GM21423 (cell line): Measurements from ENCODE around the gene LOC101059915.
"Not testable (repeated sequence)": the region's sequence is repeated elsewhere in the genome, so short reads cannot be mapped to it uniquely, and the experiment has no call there.

Source experiments
- ATAC-seq: cut with Tn5 transposase; IDR thresholded peaks from one replicate; pipeline ENCODE4 v1.9.1; 2021; ENCODE audit warnings: mild to moderate bottlenecking, moderate library complexity; ENCODE audit not compliant: unreplicated experiment

The LOC101059915 gene

DNA sequence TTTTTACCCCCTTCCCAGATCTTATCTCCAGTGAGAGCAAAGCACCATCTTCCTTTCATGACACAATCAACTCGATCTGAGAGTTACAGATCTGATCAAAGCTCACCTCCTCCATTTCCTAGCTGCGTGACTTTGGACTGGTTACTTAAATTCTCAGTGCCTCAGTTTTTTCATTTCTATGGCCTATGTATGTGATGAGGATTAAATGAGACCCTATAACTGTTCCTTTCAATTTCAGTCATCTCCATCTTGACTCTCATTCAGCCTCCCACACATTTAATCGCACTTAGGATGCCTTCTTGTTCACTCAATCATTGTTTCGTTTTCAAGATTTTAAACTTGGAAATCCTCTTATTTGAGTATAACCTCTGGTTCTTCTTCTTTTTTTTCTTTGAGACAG, 28.9 kb upstream of the LOC101059915 start:
- ATAC-seq = no peak

GRCh38 chrX:71640002-71640401, 27.3 kb upstream of the LOC101059915 start:
- ATAC-seq = no peak

DNA sequence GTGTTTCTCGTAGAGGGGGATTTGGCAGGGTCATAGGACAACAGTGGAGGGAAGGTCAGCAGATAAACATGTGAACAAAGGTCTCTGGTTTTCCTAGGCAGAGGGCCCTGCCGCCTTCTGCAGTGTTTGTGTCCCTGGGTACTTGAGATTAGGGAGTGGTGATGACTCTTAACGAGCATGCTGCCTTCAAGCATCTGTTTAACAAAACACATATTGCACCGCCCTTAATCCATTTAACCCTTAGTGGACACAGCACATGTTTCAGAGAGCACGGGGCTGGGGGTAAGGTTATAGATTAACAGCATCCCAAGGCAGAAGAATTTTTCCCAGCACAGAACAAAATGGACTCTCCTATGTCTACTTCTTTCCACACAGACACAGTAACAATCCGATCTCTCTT, 22.9 kb upstream of the LOC101059915 start:
- ATAC-seq = not testable (repeated sequence)

GRCh38 chrX:71650333-71650969, 16.9 kb upstream of the LOC101059915 start:
- ATAC-seq = peak; percentile 95

GRCh38 chrX:71652405-71652804, 14.9 kb upstream of the LOC101059915 start:
- ATAC-seq = no peak

DNA sequence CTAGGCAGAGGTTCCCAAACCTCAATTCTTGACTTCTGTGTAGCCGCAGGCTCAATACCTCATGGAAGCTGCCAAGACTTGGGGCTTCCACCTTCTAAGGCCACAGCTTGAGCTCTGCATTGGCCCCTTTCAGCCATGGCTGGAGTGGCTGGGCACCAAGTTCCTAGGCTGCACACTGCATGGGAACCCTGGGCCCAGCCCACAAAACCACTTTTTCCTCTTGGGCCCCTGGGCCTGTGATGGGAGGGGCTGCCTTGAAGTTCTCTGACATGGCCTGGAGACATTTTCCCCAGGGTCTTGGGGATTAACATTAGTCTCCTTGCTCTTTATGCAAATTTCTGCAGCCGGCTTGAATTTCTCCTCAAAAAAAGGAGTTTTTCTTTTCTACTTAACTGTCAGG, 14.0 kb upstream of the LOC101059915 start:
- no peak for ATAC-seq

DNA sequence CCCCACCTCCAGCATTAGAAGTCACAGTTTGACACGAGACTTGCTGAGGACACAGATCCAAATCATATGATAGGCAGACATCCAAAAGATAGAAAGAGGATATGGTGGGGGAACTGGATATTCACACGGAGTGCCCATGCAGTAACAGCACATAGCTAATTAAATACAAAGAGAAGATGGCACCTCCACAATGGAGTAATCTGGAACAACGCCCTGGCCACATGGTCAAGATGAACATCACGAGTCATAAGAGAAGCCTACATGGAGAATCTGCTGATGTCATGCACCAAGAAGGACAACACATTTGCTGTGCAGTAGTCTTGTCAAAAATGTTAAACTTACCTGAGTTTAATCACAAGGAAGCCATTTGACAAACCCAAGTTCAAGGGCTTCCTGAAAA, 10.1 kb upstream of the LOC101059915 start:
- no peak for ATAC-seq

DNA sequence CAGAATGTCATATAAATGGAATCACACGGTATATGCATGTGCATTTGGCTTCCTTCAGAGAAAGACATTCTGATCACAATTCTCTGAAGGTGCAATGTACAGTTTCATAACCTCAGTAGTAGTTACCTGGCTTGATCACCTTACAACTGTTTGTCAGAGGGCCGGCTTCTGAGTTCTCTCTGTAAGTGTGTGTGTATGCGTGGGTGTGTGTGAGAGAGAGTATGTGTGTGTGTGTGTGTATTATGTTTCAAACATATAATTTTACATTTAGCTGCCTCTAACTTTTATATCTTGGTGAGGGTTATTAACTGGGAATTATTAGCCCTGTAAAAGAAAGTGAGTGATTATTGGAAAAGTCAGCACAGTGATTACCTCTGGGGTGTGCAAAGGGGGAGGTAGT, 8.0 kb upstream of the LOC101059915 start:
- ATAC-seq = no peak

DNA sequence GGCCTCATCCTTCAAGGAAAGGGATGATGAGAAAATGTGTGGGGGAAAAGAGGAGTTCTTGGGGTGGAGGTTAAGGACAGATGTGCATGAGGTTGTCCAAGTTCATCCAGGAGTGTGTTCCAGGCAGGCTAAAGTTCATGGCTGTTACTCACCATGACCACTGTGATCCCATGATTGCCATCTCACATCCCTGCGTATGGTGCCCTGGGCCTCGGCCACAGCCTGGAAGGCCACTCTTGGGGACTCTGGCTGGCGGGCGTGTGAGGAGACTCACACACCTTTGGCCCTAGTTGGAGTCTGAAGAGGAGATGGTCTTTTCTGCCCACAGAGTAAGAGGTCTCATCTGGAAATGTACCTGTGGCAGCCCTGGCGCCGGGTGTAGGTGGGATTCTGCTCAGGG, 7.4 kb upstream of the LOC101059915 start:
- ATAC-seq = no peak

- no peak for ATAC-seq
Observed at GRCh38 chrX:71660562-71661416, 6.6 kb upstream of the LOC101059915 start.

GRCh38 chrX:71661919-71662318, 5.4 kb upstream of the LOC101059915 start:
- no peak for ATAC-seq

- not testable (repeated sequence) for ATAC-seq
Observed at GRCh38 chrX:71662654-71663053, 4.7 kb upstream of the LOC101059915 start.

- ATAC-seq = not testable (repeated sequence)
Observed at GRCh38 chrX:71663238-71663637, 4.1 kb upstream of the LOC101059915 start.

- ATAC-seq = not testable (repeated sequence)
Observed at GRCh38 chrX:71664202-71664601, 3.1 kb upstream of the LOC101059915 start.

- ATAC-seq = no peak
Observed at GRCh38 chrX:71664889-71665491, 2.4 kb upstream of the LOC101059915 start.

- no peak for ATAC-seq
Observed at GRCh38 chrX:71665747-71666146, 1.6 kb upstream of the LOC101059915 start.

GRCh38 chrX:71666240-71667223, 814 bp upstream of the LOC101059915 start:
- ATAC-seq = no peak

DNA sequence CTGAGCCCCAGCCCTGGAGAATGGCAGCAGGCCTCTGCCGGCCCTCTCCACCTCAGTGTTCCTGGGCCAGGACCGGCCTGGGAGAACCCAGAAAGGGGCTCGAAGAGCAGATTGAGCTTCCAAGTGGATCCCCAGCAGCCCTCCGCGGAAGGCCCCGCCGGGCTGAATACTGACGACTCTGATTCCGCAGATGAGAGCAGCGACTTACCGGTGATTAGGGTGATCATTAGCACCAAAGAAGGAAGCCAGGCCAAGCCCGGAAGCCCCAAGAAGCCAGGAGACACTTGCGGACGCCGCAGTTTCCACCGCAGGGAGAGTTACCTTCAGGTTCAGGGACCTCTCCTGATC, 876 bp downstream of the LOC101059915 start:
- ATAC-seq = no peak

GRCh38 chrX:71669492-71669891, 2.1 kb downstream of the LOC101059915 start:
- ATAC-seq = no peak

DNA sequence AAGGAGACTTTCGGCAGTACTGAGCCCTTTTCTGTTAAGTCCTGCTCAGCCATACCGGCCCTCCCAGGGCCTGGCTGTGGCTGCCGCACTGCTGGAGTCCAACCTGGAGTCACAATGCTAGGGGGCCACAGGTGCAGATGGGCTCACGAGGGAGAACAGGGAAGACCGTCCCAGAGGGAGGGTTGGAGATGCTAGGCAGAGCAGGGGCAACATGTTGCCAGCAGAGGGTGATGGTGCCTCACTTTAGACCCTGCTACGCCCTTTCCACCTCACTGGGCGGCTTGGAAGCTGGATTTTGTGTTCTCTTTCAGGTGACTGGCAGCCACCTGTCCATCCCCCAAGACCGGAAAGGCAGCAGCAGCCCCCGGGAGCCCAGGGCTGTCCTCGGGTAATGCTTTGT, 2.6 kb downstream of the LOC101059915 start:
- not testable (repeated sequence) for ATAC-seq
